Chondrocyte (in vitro differentiated cells): ENCODE data around the gene MYO1B. TPM values are rescaled to one million over a fixed set of nuclear protein-coding genes. Genes with fewer than 3 reads are reported as not detected.

Experiments used
- DNase-seq: peaks from one replicate; pipeline ENCODE4 v3.0.0; 2021; ENCODE audit warnings: mixed read lengths, low spot score
- H3K27ac Mint-ChIP-seq: one replicate; pipeline ENCODE4 v1.8.0; 2021; ENCODE audit warnings: mild to moderate bottlenecking, moderate library complexity, mixed read lengths; ENCODE audit not compliant: unreplicated experiment
- H3K27me3 Mint-ChIP-seq: 2 replicates; pipeline ENCODE4 v1.8.0; 2021; ENCODE audit warnings: low read depth, mixed read lengths
- H3K36me3 Mint-ChIP-seq: 2 replicates; pipeline ENCODE4 v1.8.0; 2021; ENCODE audit warnings: low read depth, mixed read lengths
- H3K4me1 Mint-ChIP-seq: 2 replicates; pipeline ENCODE4 v1.8.0; 2021; ENCODE audit warnings: low read depth, mild to moderate bottlenecking, mixed read lengths
- H3K4me3 Mint-ChIP-seq: one replicate; pipeline ENCODE4 v1.8.0; 2021; ENCODE audit warnings: mild to moderate bottlenecking, moderate library complexity, mixed read lengths; ENCODE audit not compliant: unreplicated experiment
- H3K9me3 Mint-ChIP-seq: 2 replicates; pipeline ENCODE4 v1.8.0; 2021; ENCODE audit warnings: low read depth, mixed read lengths
- CTCF ChIP-seq: fragments of 200-600 bp; sonication (generic); IDR thresholded peaks from 2 replicates; pipeline ENCODE4 v1.5.0; 2021; ENCODE audit warnings: antibody characterized with exemption, mild to moderate bottlenecking, moderate library complexity
- total RNA-seq: library from RNA; stranded (reverse); gene quantifications from 3 replicates; pipeline ENCODE4 v1.2.1, GENCODE V29; 2021

MYO1B gene
- total RNA-seq, 1 donor from 2014 or later, result 114 TPM

- Mint-ChIP-seq H3K9me3 (peaks cover 7% of the 10 kb centered on the region), H3K27ac (no peak overlapping the region), H3K27me3 (no peaks in the 10 kb centered on the region), H3K4me3 (no peak overlapping the region), H3K4me1 (peaks cover 7% of the 10 kb centered on the region), H3K36me3 (no peaks in the 10 kb centered on the region)
- DNase-seq, result no peak
- no peak for TF ChIP-seq CTCF
Observed at GRCh38 chr2:191432121-191432520, 186.9 kb downstream of the MYO1B start.

- H3K4me3 Mint-ChIP-seq, result no peak overlapping the region
- H3K9me3 Mint-ChIP-seq, result peaks cover 7% of the 10 kb centered on the region
- no peak for TF ChIP-seq CTCF
- H3K36me3 Mint-ChIP-seq, result no peaks in the 10 kb centered on the region
- DNase-seq, result no peak
- H3K4me1 Mint-ChIP-seq, result peaks cover 7% of the 10 kb centered on the region
- H3K27me3 Mint-ChIP-seq, result no peaks in the 10 kb centered on the region
- H3K27ac Mint-ChIP-seq, result no peak overlapping the region
Observed at GRCh38 chr2:191434072-191434471, 188.9 kb downstream of the MYO1B start.

GRCh38 chr2:191435141-191435540 lies 189.9 kb downstream of the MYO1B start:
- H3K27ac Mint-ChIP-seq, result no peak overlapping the region
- no peak for TF ChIP-seq CTCF
- DNase-seq, result no peak

GRCh38 chr2:191436368-191437055 lies 191.3 kb downstream of the MYO1B start:
- TF ChIP-seq CTCF, result no peak
- peaks cover 8% of the 10 kb centered on the region for H3K4me1 Mint-ChIP-seq
- no peak for DNase-seq
- H3K4me3 Mint-ChIP-seq, result no peak overlapping the region
- no peaks in the 10 kb centered on the region for H3K36me3 Mint-ChIP-seq
- no peak overlapping the region for H3K27ac Mint-ChIP-seq
- H3K27me3 Mint-ChIP-seq, result no peaks in the 10 kb centered on the region
- H3K9me3 Mint-ChIP-seq, result peaks cover 3% of the 10 kb centered on the region

More at GRCh38 chr2:191435141-191435540, 189.9 kb downstream of the MYO1B start:
- Mint-ChIP-seq H3K4me3 (no peak overlapping the region), H3K27me3 (no peaks in the 10 kb centered on the region), H3K36me3 (no peaks in the 10 kb centered on the region), H3K9me3 (peaks cover 3% of the 10 kb centered on the region), H3K4me1 (peaks cover 7% of the 10 kb centered on the region)

- no peak for TF ChIP-seq CTCF
- no peaks in the 10 kb centered on the region for H3K27me3 Mint-ChIP-seq
- no peak overlapping the region for H3K4me3 Mint-ChIP-seq
- peaks cover 24% of the 10 kb centered on the region for H3K4me1 Mint-ChIP-seq
- no peak for DNase-seq
- no peak overlapping the region for H3K27ac Mint-ChIP-seq
- H3K36me3 Mint-ChIP-seq, result no peaks in the 10 kb centered on the region
- H3K9me3 Mint-ChIP-seq, result no peaks in the 10 kb centered on the region
Observed at GRCh38 chr2:191439481-191439880, 194.3 kb downstream of the MYO1B start.
